22Rv1 (cell line): Measurements from ENCODE around the gene LMF2.

Experiments used
- ZFX ChIP-seq: fragments of 450-650 bp; IDR thresholded peaks from 2 replicates; pipeline ENCODE4 v1.6.1; 2017; ENCODE audit warnings: antibody characterized with exemption, borderline replicate concordance
- TF ChIP-seq, protein P1 (sequence below): fragments of 450-650 bp; IDR thresholded peaks from 2 replicates; pipeline ENCODE4 v1.5.1; 2017; ENCODE audit warnings: mild to moderate bottlenecking

DNA sequence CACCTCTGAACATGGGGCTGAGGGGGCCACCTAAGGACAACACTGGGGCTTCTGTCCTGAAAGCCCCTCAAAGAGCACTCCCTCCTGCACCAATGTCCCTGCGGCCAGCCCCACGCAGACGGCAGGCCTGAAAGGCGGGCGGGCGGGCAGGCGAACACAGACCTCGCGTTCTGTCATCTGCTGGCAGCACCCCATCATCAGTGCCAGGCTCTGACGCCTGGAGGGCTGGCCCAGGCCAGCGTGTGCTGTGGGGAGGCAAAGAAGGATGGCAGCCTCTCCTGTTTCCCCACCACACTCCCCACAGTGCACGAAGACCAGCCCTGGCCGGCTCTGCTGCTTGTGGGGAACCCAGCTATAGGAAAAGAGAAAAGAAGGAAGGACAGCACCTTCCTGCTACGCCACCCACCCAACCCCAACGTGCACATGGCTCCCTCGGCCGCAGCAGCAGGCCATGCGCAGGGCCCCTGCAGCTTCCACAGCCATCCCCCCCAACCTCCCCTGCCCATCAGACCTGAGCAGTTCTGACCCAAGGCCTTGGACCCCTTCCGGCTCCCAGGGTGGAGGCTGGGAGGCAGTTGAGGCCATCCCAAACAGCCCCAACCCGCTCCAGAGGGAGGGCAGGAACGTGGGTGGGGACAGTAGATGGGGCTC, 36.2 kb downstream of the LMF2 start:
- TF ChIP-seq, protein P1, sequence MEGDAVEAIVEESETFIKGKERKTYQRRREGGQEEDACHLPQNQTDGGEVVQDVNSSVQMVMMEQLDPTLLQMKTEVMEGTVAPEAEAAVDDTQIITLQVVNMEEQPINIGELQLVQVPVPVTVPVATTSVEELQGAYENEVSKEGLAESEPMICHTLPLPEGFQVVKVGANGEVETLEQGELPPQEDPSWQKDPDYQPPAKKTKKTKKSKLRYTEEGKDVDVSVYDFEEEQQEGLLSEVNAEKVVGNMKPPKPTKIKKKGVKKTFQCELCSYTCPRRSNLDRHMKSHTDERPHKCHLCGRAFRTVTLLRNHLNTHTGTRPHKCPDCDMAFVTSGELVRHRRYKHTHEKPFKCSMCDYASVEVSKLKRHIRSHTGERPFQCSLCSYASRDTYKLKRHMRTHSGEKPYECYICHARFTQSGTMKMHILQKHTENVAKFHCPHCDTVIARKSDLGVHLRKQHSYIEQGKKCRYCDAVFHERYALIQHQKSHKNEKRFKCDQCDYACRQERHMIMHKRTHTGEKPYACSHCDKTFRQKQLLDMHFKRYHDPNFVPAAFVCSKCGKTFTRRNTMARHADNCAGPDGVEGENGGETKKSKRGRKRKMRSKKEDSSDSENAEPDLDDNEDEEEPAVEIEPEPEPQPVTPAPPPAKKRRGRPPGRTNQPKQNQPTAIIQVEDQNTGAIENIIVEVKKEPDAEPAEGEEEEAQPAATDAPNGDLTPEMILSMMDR = no peak
- no peak for TF ChIP-seq ZFX
